HepG2 (cell line): ENCODE results near the gene STUM.

ENCODE experiments used
- ARID3A ChIP-seq: IDR thresholded peaks from 2 replicates; pipeline ENCODE4 v1.6.1; 2012; ENCODE audit warnings: low read depth, low read length, improper control_type of control experiment
- ATF1 ChIP-seq: IDR thresholded peaks from 2 replicates; pipeline ENCODE4 v1.6.1; 2016; ENCODE audit warnings: mild to moderate bottlenecking, control low read depth
- FOXM1 ChIP-seq: sonication (generic); formaldehyde crosslinking; IDR thresholded peaks from 2 replicates; pipeline ENCODE4 v1.5.0; 2020; ENCODE audit warnings: missing genetic modification reagents
- PAF1 ChIP-seq: IDR thresholded peaks from 2 replicates; pipeline ENCODE4 v1.6.1; 2016; ENCODE audit warnings: missing genetic modification reagents, missing compliant biosample characterization
- POLR2AphosphoS5 ChIP-seq: IDR thresholded peaks from 2 replicates; pipeline ENCODE4 v1.6.1; 2012; ENCODE audit warnings: low read depth, low read length
- PRDM10 ChIP-seq: sonication (generic); formaldehyde crosslinking; IDR thresholded peaks from 2 replicates; pipeline ENCODE4 v1.4.0; 2020; ENCODE audit warnings: low read depth, missing genetic modification reagents
- RXRA ChIP-seq: sonication (generic); formaldehyde crosslinking; IDR thresholded peaks from 2 replicates; pipeline ENCODE4 v1.5.1; 2020; ENCODE audit warnings: missing genetic modification reagents
- TBP ChIP-seq: sonication (generic); formaldehyde crosslinking; IDR thresholded peaks from 2 replicates; pipeline ENCODE4 v1.5.0; 2020; ENCODE audit warnings: missing genetic modification reagents
- ZFP1 ChIP-seq: IDR thresholded peaks from 2 replicates; pipeline ENCODE4 v1.6.1; 2016
- ZKSCAN5 ChIP-seq: sonication (generic); formaldehyde crosslinking; IDR thresholded peaks from 2 replicates; pipeline ENCODE4 v1.5.1; 2020; ENCODE audit warnings: mild to moderate bottlenecking, missing genetic modification reagents
- ZNF24 ChIP-seq: fragments of 450-650 bp; IDR thresholded peaks from 2 replicates; pipeline ENCODE4 v1.6.1; 2017; ENCODE audit warnings: antibody characterized with exemption, mild to moderate bottlenecking
- ZNF747 ChIP-seq: sonication (generic); formaldehyde crosslinking; IDR thresholded peaks from 2 replicates; pipeline ENCODE4 v1.8.1; 2023; ENCODE audit warnings: missing genetic modification reagents, mild to moderate bottlenecking, borderline replicate concordance

- no peak for TF ChIP-seq ZNF24
- TF ChIP-seq RXRA (CRISPR knock-in tag) = no peak
- no peak for TF ChIP-seq ARID3A
- TF ChIP-seq ZFP1 (CRISPR knock-in tag) = no peak
- TF ChIP-seq PRDM10 = no peak
- TF ChIP-seq PAF1 (CRISPR knock-in tag) = no peak
- no peak for TF ChIP-seq ATF1 (CRISPR knock-in tag)
- TF ChIP-seq TBP (CRISPR knock-in tag) = no peak
- no peak for TF ChIP-seq FOXM1 (CRISPR knock-in tag)
- no peak for TF ChIP-seq ZNF747
- no peak for TF ChIP-seq ZKSCAN5 (CRISPR knock-in tag)
- no peak for TF ChIP-seq POLR2AphosphoS5
Observed at GRCh38 chr1:226576601-226577000, 28.0 kb downstream of the STUM start.
